CD4-positive, alpha-beta T cell treated with Interleukin-21 for 1 hour (primary cell): ENCODE results near the gene MTRF1L.
"Not testable (repeated sequence)": the region's sequence is repeated elsewhere in the genome, so short reads cannot be mapped to it uniquely, and the experiment has no call there.

Experiments used
- DNase-seq: peaks from one replicate; pipeline ENCODE4 v3.0.0-alpha.2; 2020

The MTRF1L gene

GRCh38 chr6:153001767-153002612, 519 bp downstream of the MTRF1L start:
- no peak for DNase-seq

- DNase-seq, result not testable (repeated sequence)
Measured at GRCh38 chr6:153000790-153001189, 1.7 kb downstream of the MTRF1L start.

- DNase-seq, result no peak
Measured at GRCh38 chr6:153000243-153000642, 2.3 kb downstream of the MTRF1L start.

- not testable (repeated sequence) for DNase-seq
Measured at GRCh38 chr6:152999538-152999937, 3.0 kb downstream of the MTRF1L start.

- no peak for DNase-seq
Measured at GRCh38 chr6:152993847-152994246, 8.7 kb downstream of the MTRF1L start.

GRCh38 chr6:152993431-152993830, 9.1 kb downstream of the MTRF1L start:
- no peak for DNase-seq

GRCh38 chr6:152986978-152987377, 15.5 kb downstream of the MTRF1L start:
- DNase-seq, result no peak

GRCh38 chr6:152985300-152985699, 17.2 kb downstream of the MTRF1L start:
- DNase-seq, result not testable (repeated sequence)

GRCh38 chr6:152984513-152984872, 18.0 kb downstream of the MTRF1L start:
- DNase-seq, result no peak

- peak; percentile 61 for DNase-seq
Measured at GRCh38 chr6:152983637-152984512, 18.6 kb downstream of the MTRF1L start.

GRCh38 chr6:152982904-152983636, 19.4 kb downstream of the MTRF1L start, which contains the start of gene FBXO5:
FBXO5 (minus strand) TSS chr6:152983041; CDS start chr6:152982959, 82 bp downstream.
- peak; percentile 97 for DNase-seq

- DNase-seq, result no peak
Measured at GRCh38 chr6:152981989-152982903, 20.3 kb downstream of the MTRF1L start.

- no peak for DNase-seq
Measured at GRCh38 chr6:152981219-152981618, 21.3 kb downstream of the MTRF1L start.

- DNase-seq, result no peak
Measured at GRCh38 chr6:152980656-152981055, 21.9 kb downstream of the MTRF1L start.

GRCh38 chr6:152979116-152979515, 23.4 kb downstream of the MTRF1L start:
- no peak for DNase-seq

GRCh38 chr6:152978058-152978457, 24.5 kb downstream of the MTRF1L start:
- DNase-seq, result no peak

GRCh38 chr6:152977556-152977955, 25.0 kb downstream of the MTRF1L start:
- no peak for DNase-seq

- DNase-seq, result no peak
Measured at GRCh38 chr6:152976749-152977148, 25.8 kb downstream of the MTRF1L start.

- DNase-seq, result peak; percentile 58
Measured at GRCh38 chr6:152975204-152975915, 27.1 kb downstream of the MTRF1L start.

- DNase-seq, result no peak
Measured at GRCh38 chr6:152973916-152974315, 28.6 kb downstream of the MTRF1L start.
